ENCODE results near the gene TANC1.

TANC1 gene

GRCh38 chr2:158963071-158963470, 5.4 kb upstream of the TANC1 start:
- TF ChIP-seq, protein P1, sequence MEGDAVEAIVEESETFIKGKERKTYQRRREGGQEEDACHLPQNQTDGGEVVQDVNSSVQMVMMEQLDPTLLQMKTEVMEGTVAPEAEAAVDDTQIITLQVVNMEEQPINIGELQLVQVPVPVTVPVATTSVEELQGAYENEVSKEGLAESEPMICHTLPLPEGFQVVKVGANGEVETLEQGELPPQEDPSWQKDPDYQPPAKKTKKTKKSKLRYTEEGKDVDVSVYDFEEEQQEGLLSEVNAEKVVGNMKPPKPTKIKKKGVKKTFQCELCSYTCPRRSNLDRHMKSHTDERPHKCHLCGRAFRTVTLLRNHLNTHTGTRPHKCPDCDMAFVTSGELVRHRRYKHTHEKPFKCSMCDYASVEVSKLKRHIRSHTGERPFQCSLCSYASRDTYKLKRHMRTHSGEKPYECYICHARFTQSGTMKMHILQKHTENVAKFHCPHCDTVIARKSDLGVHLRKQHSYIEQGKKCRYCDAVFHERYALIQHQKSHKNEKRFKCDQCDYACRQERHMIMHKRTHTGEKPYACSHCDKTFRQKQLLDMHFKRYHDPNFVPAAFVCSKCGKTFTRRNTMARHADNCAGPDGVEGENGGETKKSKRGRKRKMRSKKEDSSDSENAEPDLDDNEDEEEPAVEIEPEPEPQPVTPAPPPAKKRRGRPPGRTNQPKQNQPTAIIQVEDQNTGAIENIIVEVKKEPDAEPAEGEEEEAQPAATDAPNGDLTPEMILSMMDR (IDR thresholded peaks at IDR 0.05) = no peak

- TF ChIP-seq, protein P1 (IDR thresholded peaks at IDR 0.05) = no peak
These were observed 3.3 kb upstream of the TANC1 start for GRCh38 chr2:158965107-158965506.

GRCh38 chr2:158965641-158966040, 2.8 kb upstream of the TANC1 start:
- TF ChIP-seq, protein P1 (IDR thresholded peaks at IDR 0.05) = no peak

GRCh38 chr2:158966312-158966711, 2.1 kb upstream of the TANC1 start:
- TF ChIP-seq, protein P1 (IDR thresholded peaks at IDR 0.05) = no peak

- TF ChIP-seq, protein P1 (IDR thresholded peaks at IDR 0.05) = no peak
These were observed 1.2 kb upstream of the TANC1 start for GRCh38 chr2:158967114-158967730.

DNA sequence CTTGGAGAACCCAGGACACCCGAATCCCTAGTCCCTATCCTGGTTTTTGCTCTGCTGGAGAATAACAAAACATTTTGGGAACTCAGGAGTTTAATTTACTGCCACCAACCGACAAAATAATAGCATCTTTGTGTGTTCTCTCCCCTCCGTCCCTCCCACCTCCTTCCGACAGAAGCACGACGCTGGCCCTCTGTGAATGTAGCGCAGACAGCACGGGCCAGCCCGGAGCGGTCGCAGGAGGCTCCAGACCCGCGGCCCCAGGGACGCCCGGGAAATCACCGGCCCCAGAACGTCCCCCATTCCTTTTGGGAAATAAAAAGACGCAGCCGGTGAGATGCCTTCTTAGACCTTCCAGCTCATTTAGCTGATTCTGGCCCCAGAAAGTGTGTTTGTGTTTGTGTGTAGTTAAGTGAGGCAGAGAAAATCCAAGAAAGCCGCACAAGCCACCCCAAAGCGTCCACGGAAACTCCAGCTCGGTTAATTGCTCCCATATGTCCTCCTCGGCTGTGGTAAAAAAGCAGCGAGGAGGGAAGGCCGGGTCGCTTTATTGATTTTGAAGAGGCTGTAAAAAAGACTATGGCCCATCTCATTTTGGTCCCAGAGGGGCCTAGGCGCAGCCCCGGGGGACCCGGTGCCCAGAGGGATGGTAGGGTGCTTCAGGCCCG, 577 bp upstream of the TANC1 start:
- TF ChIP-seq, protein P1 (IDR thresholded peaks at IDR 0.05) = no peak

DNA sequence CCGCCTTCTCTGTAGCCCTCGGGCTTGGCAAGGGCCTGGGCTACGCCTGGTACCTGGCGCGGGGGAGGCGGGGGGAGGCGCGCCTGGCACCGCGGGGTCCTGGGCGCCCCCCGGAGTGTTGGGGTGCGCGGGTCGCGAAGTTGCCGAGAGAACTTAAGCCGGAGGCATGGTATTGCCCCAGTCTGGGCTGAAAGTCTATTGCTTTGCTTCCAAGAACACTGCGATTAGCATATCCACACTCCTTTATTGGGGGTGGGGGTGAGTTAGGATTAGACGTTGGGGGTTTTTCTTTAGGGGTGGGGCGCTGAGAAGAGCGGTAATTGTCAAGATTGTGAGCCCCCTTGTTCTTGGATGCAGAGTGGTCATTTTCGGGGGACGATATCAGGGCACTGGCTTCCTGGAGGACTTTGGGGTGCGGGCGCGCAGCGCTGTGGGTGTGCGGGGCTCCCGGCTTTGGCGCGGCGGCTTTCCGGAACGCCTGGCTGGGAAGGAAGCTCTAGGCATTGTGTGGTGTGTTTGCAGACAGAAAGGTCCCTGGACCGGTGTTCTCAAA, 798 bp downstream of the TANC1 start:
- TF ChIP-seq, protein P1 (IDR thresholded peaks at IDR 0.05) = no peak
